GM21423 (cell line): Measurements from ENCODE around the gene STMND1.

ENCODE experiments used
- ATAC-seq: cut with Tn5 transposase; IDR thresholded peaks from one replicate; pipeline ENCODE4 v1.9.1; 2021; ENCODE audit warnings: mild to moderate bottlenecking, moderate library complexity; ENCODE audit not compliant: unreplicated experiment

Gene STMND1

GRCh38 chr6:17097982-17098381 is 3.9 kb upstream of the STMND1 start:
- no peak for ATAC-seq

- no peak for ATAC-seq
Observed at GRCh38 chr6:17098538-17098937, 3.3 kb upstream of the STMND1 start.

GRCh38 chr6:17099401-17100059 is 2.3 kb upstream of the STMND1 start:
- no peak for ATAC-seq

- no peak for ATAC-seq
Observed at GRCh38 chr6:17100806-17101205, 1.0 kb upstream of the STMND1 start.

GRCh38 chr6:17102258-17102870 is 514 bp downstream of the STMND1 start:
- no peak for ATAC-seq

- ATAC-seq: no peak
Observed at GRCh38 chr6:17103715-17104114, 1.9 kb downstream of the STMND1 start.

- ATAC-seq: no peak
Observed at GRCh38 chr6:17107863-17108262, 6.0 kb downstream of the STMND1 start.

GRCh38 chr6:17115251-17116116 is 13.6 kb downstream of the STMND1 start:
- ATAC-seq: no peak

- ATAC-seq: no peak
Observed at GRCh38 chr6:17116117-17116440, 14.2 kb downstream of the STMND1 start.

- ATAC-seq: no peak
Observed at GRCh38 chr6:17120019-17120418, 18.2 kb downstream of the STMND1 start.

- no peak for ATAC-seq
Observed at GRCh38 chr6:17125407-17125806, 23.6 kb downstream of the STMND1 start.

- no peak for ATAC-seq
Observed at GRCh38 chr6:17130786-17131185, 28.9 kb downstream of the STMND1 start.

GRCh38 chr6:17132967-17133366 is 31.1 kb downstream of the STMND1 start:
- ATAC-seq: no peak

- ATAC-seq: no peak
Observed at GRCh38 chr6:17138033-17138432, 36.2 kb downstream of the STMND1 start.

- ATAC-seq: no peak
Observed at GRCh38 chr6:17144016-17144415, 42.2 kb downstream of the STMND1 start.

GRCh38 chr6:17149571-17149970 is 47.7 kb downstream of the STMND1 start:
- no peak for ATAC-seq

- ATAC-seq: no peak
Observed at GRCh38 chr6:17150096-17150495, 48.2 kb downstream of the STMND1 start.

- ATAC-seq: no peak
Observed at GRCh38 chr6:17151888-17152287, 50.0 kb downstream of the STMND1 start.

GRCh38 chr6:17152703-17153102 is 50.9 kb downstream of the STMND1 start:
- ATAC-seq: no peak

- no peak for ATAC-seq
Observed at GRCh38 chr6:17156112-17156921, 54.5 kb downstream of the STMND1 start.

- no peak for ATAC-seq
Observed at GRCh38 chr6:17156966-17157365, 55.1 kb downstream of the STMND1 start.
